Testis (tissue), 3 donors: Measurements from ENCODE around the gene MRGPRD. TPM values are rescaled to one million over a fixed set of nuclear protein-coding genes. Genes with fewer than 3 reads are reported as not detected.

Source experiments
- DNase-seq: peaks from one replicate; pipeline ENCODE4 v3.0.0-alpha.2; 2019
- H3K27ac ChIP-seq, 2 donors: fragments of 200-600 bp; sonication (generic); one replicate each; pipeline ENCODE4 v1.5.1; 2019
- H3K27me3 ChIP-seq: fragments of 200-600 bp; sonication (generic); one replicate; pipeline ENCODE4 v1.5.1; 2019
- H3K36me3 ChIP-seq: fragments of 200-600 bp; sonication (generic); one replicate; pipeline ENCODE4 v1.5.1; 2017; ENCODE audit warnings: low read depth; ENCODE audit errors: missing control alignments
- H3K4me1 ChIP-seq: fragments of 200-600 bp; sonication (generic); one replicate; pipeline ENCODE4 v1.5.1; 2019
- H3K4me3 ChIP-seq, 2 donors: fragments of 200-600 bp; sonication (generic); one replicate each; pipeline ENCODE4 v1.5.1; 2017 to 2019
- H3K9me3 ChIP-seq: fragments of 200-600 bp; sonication (generic); one replicate; pipeline ENCODE4 v1.5.1; 2017
- CTCF ChIP-seq, 3 experiments: fragments of 450-650 bp in 2 of 3; fragments of 200-600 bp in 1 of 3; sonication (generic) in 1 of 3; IDR thresholded peaks; one replicate each; pipeline ENCODE4 v1.5.1; 2016 to 2019; ENCODE audit warnings: antibody characterized with exemption in 3 of 3, mild to moderate bottlenecking in 2 of 3, moderate library complexity in 1 of 3
- POLR2A ChIP-seq: fragments of 450-650 bp; IDR thresholded peaks from one replicate; pipeline ENCODE4 v1.6.1; 2017; ENCODE audit warnings: antibody characterized with exemption, mild to moderate bottlenecking, moderate library complexity
- WGBS, 2 donors: methylation state at CpG; one replicate each; pipeline ENCODE4 v1.1.5; 2018; 5-methylcytosine and 5-hydroxymethylcytosine counted together
- intact Hi-C: fragments of 100-400 bp; cut with DNase I; formaldehyde crosslinking; loops from one replicate; pipeline ENCODE4 v1.15.1; 2023; ENCODE audit warnings: low total_unique reads
- polyA plus RNA-seq: library from polyadenylated mRNA; stranded (reverse); fragments of 350-450 nt; fragmentation: Illumina TruSeq; extraction: RNeasy Lipid Tissue Mini Kit (QIAGEN cat#74804); gene quantifications from one replicate; pipeline ENCODE4 v1.2.3, GENCODE V29; 2014; ENCODE audit warnings: low read depth, low replicate concordance; ENCODE audit not compliant: insufficient read depth
- total RNA-seq, 2 donors: library from RNA; depleted of rRNA; stranded (reverse); fragments of >200 nt; gene quantifications; one replicate each; pipeline ENCODE4 v1.2.3, GENCODE V29; 2016

MRGPRD gene
- total and polyA plus RNA-seq, 3 donors from 2014 or later, result not detected

- intact Hi-C loops, result no loop called here
- no peak for DNase-seq
- TF ChIP-seq CTCF (IDR thresholded peaks at IDR 0.05) (no peak), POLR2A (no peak)
- Histone ChIP-seq H3K27me3 (no peaks in the 10 kb centered on the region), H3K4me1 (peaks cover 4% of the 10 kb centered on the region), H3K4me3 (no peak overlapping the region), H3K27ac (no peak overlapping the region), H3K36me3 (no peaks in the 10 kb centered on the region), H3K9me3 (no peaks in the 10 kb centered on the region)
- WGBS, 2 donors, result 92 to 97% methylated on average over 5 to 9 of the region's 9 CpGs
Measured at GRCh38 chr11:68958211-68958610, 22.6 kb downstream of the MRGPRD start.

GRCh38 chr11:68956547-68957254, 24.1 kb downstream of the MRGPRD start:
- intact Hi-C loops, result no loop called here
- Histone ChIP-seq H3K36me3 (no peaks in the 10 kb centered on the region), H3K27me3 (no peaks in the 10 kb centered on the region), H3K4me3 (no peak overlapping the region), H3K4me1 (peaks cover 4% of the 10 kb centered on the region), H3K9me3 (no peaks in the 10 kb centered on the region), H3K27ac (no peak overlapping the region)
- TF ChIP-seq CTCF (IDR thresholded peaks at IDR 0.05) (no peak), POLR2A (no peak)
- no peak for DNase-seq
- 65 to 90% methylated on average over 2 to 11 of the region's 12 CpGs for WGBS, 2 donors

- Histone ChIP-seq H3K27me3 (no peaks in the 10 kb centered on the region), H3K4me1 (peaks cover 4% of the 10 kb centered on the region), H3K9me3 (no peaks in the 10 kb centered on the region), H3K27ac (no peak overlapping the region), H3K4me3 (no peak overlapping the region), H3K36me3 (no peaks in the 10 kb centered on the region)
- whole genome bisulfite sequencing, 2 donors, result 28 to 82% methylated on average over 2 to 9 of the region's 12 CpGs
- TF ChIP-seq CTCF (IDR thresholded peaks at IDR 0.05) (no peak), POLR2A (no peak)
- DNase-seq, result no peak
- intact Hi-C loops, result no loop called here
Measured at GRCh38 chr11:68956142-68956541, 24.6 kb downstream of the MRGPRD start.

- Histone ChIP-seq H3K36me3 (no peaks in the 10 kb centered on the region), H3K4me1 (peaks cover 4% of the 10 kb centered on the region), H3K27me3 (no peaks in the 10 kb centered on the region), H3K9me3 (no peaks in the 10 kb centered on the region), H3K4me3 (no peak overlapping the region), H3K27ac (no peak overlapping the region)
- no peak for DNase-seq
- TF ChIP-seq CTCF (IDR thresholded peaks at IDR 0.05), result no peak
- intact Hi-C loops, result no loop called here
- 20 to 41% methylated on average over 1 to 4 of the region's 5 CpGs for WGBS, 2 donors
Measured at GRCh38 chr11:68955607-68955958, 25.2 kb downstream of the MRGPRD start.
